GM21360 (cell line): Measurements from ENCODE around the gene RBM22.

Experiments
- ATAC-seq: cut with Tn5 transposase; IDR thresholded peaks from one replicate; pipeline ENCODE4 v1.9.1; 2021; ENCODE audit warnings: mild to moderate bottlenecking, moderate library complexity; ENCODE audit not compliant: unreplicated experiment

The RBM22 gene

GRCh38 chr5:150653145-150653761 lies 47.6 kb downstream of the RBM22 start:
- no peak for ATAC-seq

DNA sequence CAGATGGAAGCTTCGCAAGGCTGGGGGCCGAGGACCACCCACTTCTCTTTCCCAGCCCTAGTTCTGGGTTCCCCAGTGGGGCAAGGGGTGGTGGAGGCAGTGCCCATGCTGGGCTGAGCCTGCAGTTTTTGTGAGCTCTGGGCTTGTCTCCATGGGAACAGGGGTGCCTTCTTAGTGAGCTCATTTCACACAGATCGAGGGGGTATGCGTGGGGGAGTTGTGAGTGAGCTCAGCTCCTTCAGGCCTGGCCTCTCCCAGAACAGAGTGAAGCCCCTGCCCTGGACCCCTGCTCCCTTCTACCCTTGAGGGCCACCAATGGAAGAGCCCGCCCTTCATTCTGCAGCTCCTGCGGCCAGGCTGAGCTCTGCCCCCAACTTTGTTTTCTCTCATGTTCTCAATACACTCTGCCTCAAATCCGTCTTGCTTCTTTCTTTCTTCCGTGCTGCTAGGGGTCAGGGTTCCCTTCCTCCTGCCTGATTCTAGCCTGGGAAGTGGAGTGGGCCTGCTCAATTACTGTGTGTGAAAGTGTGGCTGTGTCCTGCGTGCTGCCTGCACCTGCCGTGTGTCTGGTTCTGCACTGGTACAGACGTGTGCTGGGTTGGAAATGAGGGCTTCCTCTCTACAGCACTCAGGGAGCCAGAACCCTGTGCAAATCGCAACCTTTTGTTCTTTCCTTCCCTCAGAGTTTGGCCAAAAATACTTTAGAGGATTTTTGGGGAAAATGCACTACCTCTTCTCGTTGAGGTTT lies 48.8 kb downstream of the RBM22 start:
- no peak for ATAC-seq

GRCh38 chr5:150651382-150651781 lies 49.5 kb downstream of the RBM22 start:
- no peak for ATAC-seq

- no peak for ATAC-seq
Measured at GRCh38 chr5:150650021-150651006, 50.5 kb downstream of the RBM22 start.

- no peak for ATAC-seq
Measured at GRCh38 chr5:150649108-150650020, 51.5 kb downstream of the RBM22 start.

DNA sequence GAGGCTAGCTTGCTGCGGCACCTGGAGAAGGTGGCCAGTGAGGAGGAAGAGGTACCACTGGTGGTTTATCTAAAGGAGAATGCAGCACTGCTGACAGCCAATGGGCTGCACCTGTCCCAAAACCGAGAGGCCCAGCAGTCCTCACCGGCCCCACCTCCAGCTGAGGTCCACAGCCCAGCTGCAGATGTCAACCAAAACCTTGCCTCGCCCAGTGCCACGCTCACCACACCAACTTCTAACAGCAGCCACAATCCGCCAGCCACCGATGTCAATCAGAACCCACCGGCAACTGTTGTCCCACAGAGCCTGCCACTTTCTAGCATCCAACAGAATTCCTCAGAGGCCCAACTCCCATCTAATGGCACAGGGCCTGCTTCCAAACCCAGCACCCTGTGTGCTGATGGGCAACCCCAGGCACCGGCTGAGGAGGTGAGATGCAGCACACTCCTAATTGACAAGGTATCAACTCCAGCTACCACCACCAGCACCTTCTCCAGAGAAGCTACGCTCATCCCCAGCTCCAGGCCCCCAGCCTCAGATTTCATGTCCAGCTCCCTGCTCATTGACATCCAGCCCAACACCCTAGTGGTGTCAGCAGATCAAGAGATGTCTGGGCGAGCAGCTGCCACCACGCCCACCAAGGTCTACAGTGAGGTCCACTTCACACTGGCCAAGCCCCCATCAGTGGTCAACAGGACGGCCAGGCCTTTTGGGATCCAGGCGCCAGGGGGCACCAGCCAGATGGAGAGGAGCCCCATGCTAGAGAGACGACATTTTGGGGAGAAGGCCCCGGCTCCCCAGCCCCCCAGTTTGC lies 52.4 kb downstream of the RBM22 start:
- no peak for ATAC-seq

- ATAC-seq: no peak
Measured at GRCh38 chr5:150647275-150648251, 53.3 kb downstream of the RBM22 start.

DNA sequence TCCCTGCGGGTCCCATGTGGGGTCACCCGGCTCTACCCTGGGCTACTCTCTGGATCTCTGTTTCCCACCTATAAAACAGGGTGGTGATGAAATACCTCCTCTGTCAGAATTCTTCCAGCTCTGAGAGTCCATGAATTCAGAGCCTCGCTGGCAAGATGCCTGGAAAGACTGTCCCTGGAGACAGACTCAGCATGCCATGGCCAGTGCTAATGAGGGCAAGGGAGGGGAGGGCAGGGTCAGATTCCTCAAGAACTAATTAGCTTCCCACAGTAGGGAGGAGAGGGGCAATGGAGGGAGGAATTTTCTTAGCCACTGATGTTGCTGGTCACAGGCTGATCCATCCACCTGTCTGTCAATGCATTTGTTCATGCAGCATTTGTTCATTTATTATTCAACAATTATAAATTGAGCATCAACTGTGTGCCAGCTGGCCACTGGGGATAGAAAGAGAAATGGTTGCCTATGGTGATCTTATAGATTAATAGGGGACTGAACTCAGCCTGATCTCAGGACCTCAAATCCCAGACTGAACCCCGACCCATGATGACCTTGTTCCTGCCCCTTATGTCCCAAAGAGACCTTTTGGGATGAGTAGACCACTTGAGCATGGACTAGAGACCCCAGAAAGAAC lies 55.7 kb downstream of the RBM22 start:
- no peak for ATAC-seq

- ATAC-seq: no peak
Measured at GRCh38 chr5:150644514-150644913, 56.3 kb downstream of the RBM22 start.

- ATAC-seq: no peak
Measured at GRCh38 chr5:150644058-150644457, 56.8 kb downstream of the RBM22 start.

DNA sequence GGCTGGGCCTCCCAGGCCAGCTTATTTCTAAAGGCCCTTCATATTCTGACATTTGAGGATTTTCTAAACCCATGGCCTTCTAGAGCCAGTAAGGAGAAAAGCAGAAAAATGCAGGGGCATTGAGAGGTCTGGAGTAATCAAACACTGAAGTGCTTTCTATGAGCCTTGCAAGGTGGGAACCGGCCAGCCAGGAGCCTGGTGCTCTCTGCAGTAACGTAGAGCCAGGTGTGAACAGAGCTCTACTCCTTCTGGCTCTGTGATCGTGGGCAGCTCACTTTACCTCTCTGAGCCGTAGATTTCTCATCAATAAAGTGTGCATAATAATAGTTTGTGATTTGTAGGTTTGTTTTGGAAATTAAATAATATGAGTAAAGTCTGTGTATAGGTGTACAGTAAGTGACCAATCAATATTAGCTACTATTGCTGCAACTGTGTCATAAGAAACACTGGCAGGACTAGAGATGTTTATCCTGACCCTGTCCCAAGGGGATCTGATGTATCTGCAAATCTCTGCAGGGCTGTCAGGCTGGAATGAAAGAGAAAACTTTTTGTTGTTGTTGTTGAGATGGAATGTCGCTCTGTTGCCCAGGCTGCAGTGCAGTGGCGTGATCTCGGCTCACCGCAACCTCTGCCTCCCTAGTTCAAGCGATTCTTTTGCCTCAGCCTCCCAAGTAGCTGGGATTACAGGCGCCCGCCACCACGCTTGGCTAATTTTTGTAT lies 57.7 kb downstream of the RBM22 start:
- no peak for ATAC-seq

GRCh38 chr5:150642567-150642927 lies 58.3 kb downstream of the RBM22 start:
- ATAC-seq: no peak

- ATAC-seq: no peak
Measured at GRCh38 chr5:150641824-150642566, 58.9 kb downstream of the RBM22 start.

GRCh38 chr5:150641006-150641570 lies 59.8 kb downstream of the RBM22 start:
- no peak for ATAC-seq
